ENCODE data around the gene FAM3C. TPM values are rescaled to one million over a fixed set of nuclear protein-coding genes. Genes with fewer than 3 reads are reported as not detected.

The FAM3C gene
- polyA plus RNA-seq, 4 donors: 105 to 156 (median 122) TPM

GRCh38 chr7:121303422-121304101, 92.5 kb downstream of the FAM3C start:
- DNase-seq (ENCODE audit: low read depth in 4 of 4, low spot score in 3 of 4): no peak

- no peak for DNase-seq (ENCODE audit: low read depth in 4 of 4, low spot score in 3 of 4)
These were observed 93.8 kb downstream of the FAM3C start for GRCh38 chr7:121302214-121302745.

- DNase-seq (ENCODE audit: low read depth in 4 of 4, low spot score in 3 of 4): no peak
These were observed 94.5 kb downstream of the FAM3C start for GRCh38 chr7:121301446-121302213.

GRCh38 chr7:121300685-121301420, 95.3 kb downstream of the FAM3C start:
- no peak for DNase-seq (ENCODE audit: low read depth in 4 of 4, low spot score in 3 of 4)

Other genes starting within 250 kb of the FAM3C start
- under 1 TPM in 1 of 4 donors, not detected in 3; 0.11 TPM for gene WNT16, start 67.3 kb downstream of the FAM3C start, polyA plus RNA-seq (ENCODE audit: insufficient read length in 4 of 4)

Data from left renal pelvis (tissue), 4 donors.